H1 (cell line): Measurements from ENCODE around the gene IQCH. TPM values are rescaled to one million over a fixed set of nuclear protein-coding genes. Genes with fewer than 3 reads are reported as not detected.

Source experiments
- CTCF ChIA-PET: fragments of 300-600 bp; sonication (Branson Sonifier 250); formaldehyde crosslinking; loops from one replicate; lab custom pipeline; 2021; ENCODE audit not compliant: partially characterized antibody; lab: Charles Lee
- POLR2A ChIA-PET: fragments of 300-600 bp; sonication (Branson Sonifier 250); formaldehyde crosslinking; loops from one replicate; lab custom pipeline; 2021; ENCODE audit warnings: inconsistent platforms; ENCODE audit not compliant: partially characterized antibody; lab: Charles Lee
- DNase-seq, 2 experiments: peaks; one replicate each; pipeline versions ENCODE4 v3.0.0 to v3.0.0-alpha.2; 2010 to 2022; ENCODE audit warnings: low spot score in 2 of 2, low read depth in 1 of 2, mixed read lengths in 1 of 2
- FAIRE-seq: peaks from 2 replicates; lab custom pipeline; 2011; peaks lifted over from hg19 to GRCh38; lab: Jason Lieb, UNC
- H2AFZ ChIP-seq: 2 replicates; pipeline ENCODE4 v1.8.1; 2012; ENCODE audit warnings: low read length, inconsistent platforms
- H2AK5ac ChIP-seq: 2 replicates; pipeline ENCODE4 v1.6.1; 2013; ENCODE audit warnings: low read depth, low read length
- H2BK120ac ChIP-seq: replicated peaks from 2 replicates; pipeline ENCODE3; 2013; ENCODE audit warnings: low read depth, low read length, inconsistent platforms
- H2BK12ac ChIP-seq: 2 replicates; pipeline ENCODE4 v1.6.1; 2013; ENCODE audit warnings: low read depth, low read length
- H2BK15ac ChIP-seq: 2 replicates; pipeline ENCODE4 v1.6.1; 2013; ENCODE audit warnings: low read length
- H2BK20ac ChIP-seq: 2 replicates; pipeline ENCODE4 v1.6.1; 2013; ENCODE audit warnings: low read length
- H2BK5ac ChIP-seq: 2 replicates; pipeline ENCODE4 v1.6.1; 2013; ENCODE audit warnings: low read depth, low read length
- H3K14ac ChIP-seq: 2 replicates; pipeline ENCODE4 v1.6.1; 2013; ENCODE audit warnings: inconsistent platforms; ENCODE audit not compliant: insufficient read length
- H3K18ac ChIP-seq: 2 replicates; pipeline ENCODE4 v1.6.1; 2013; ENCODE audit warnings: low read length; ENCODE audit errors: extremely low read depth
- H3K23ac ChIP-seq: 2 replicates; pipeline ENCODE4 v1.6.1; 2013; ENCODE audit warnings: inconsistent platforms; ENCODE audit not compliant: insufficient read length
- H3K23me2 ChIP-seq: 2 replicates; pipeline ENCODE4 v1.6.1; 2013; ENCODE audit warnings: low read depth, low read length
- H3K27ac ChIP-seq: 2 replicates; pipeline ENCODE4 v1.6.1; 2011; ENCODE audit warnings: low read depth, low read length, inconsistent platforms
- H3K27me3 ChIP-seq, 4 experiments: replicated peaks in 1 of 4; 1 replicate in 1 of 4; 2 replicates in 3 of 4; pipeline versions ENCODE4 v1.6.1 to v1.8.1; 2011 to 2013; ENCODE audit warnings: low read length in 3 of 4, mild to moderate bottlenecking in 3 of 4, inconsistent platforms in 2 of 4, mixed read lengths in 2 of 4, moderate library complexity in 1 of 4; ENCODE audit not compliant: control insufficient read depth in 3 of 4, insufficient read depth in 3 of 4; ENCODE audit errors: extremely low read depth in 1 of 4
- H3K36me3 ChIP-seq, 4 experiments: 2 replicates each; pipeline versions ENCODE4 v1.6.1 to v1.8.1; 2011 to 2013; ENCODE audit warnings: mild to moderate bottlenecking in 4 of 4, low read length in 3 of 4, moderate library complexity in 2 of 4, control low read depth in 1 of 4, inconsistent platforms in 1 of 4; ENCODE audit not compliant: insufficient read depth in 4 of 4, control insufficient read depth in 2 of 4
- H3K4ac ChIP-seq: replicated peaks from 2 replicates; pipeline ENCODE3; 2013; ENCODE audit warnings: low read length, low read depth, mixed read lengths, inconsistent platforms; ENCODE audit not compliant: insufficient read length
- H3K4me1 ChIP-seq, 4 experiments: replicated peaks in 1 of 4; 1 replicate in 1 of 4; 2 replicates in 3 of 4; pipeline versions ENCODE4 v1.6.1 to v1.8.1; 2011 to 2013; ENCODE audit warnings: low read length in 3 of 4, inconsistent platforms in 2 of 4, mixed read lengths in 1 of 4; ENCODE audit not compliant: insufficient read depth in 4 of 4, control insufficient read depth in 3 of 4
- H3K4me2 ChIP-seq, 2 experiments: 2 replicates each; pipeline versions ENCODE4 v1.6.1 to v1.8.1; 2011 to 2013; ENCODE audit warnings: low read depth in 2 of 2, low read length in 2 of 2, control low read depth in 1 of 2, inconsistent platforms in 1 of 2, mild to moderate bottlenecking in 1 of 2; ENCODE audit not compliant: insufficient read depth in 1 of 2
- H3K4me3 ChIP-seq, 4 experiments: fragments of 200-600, 300-600 bp in 1 of 4; sonication (generic), shearing (Covaris generic), sonication (Bioruptor Twin) in 1 of 4; 2 replicates each; pipeline versions ENCODE4 v1.5.1 to v1.8.1; 2011 to 2016; ENCODE audit warnings: low read length in 4 of 4, low read depth in 3 of 4, control low read depth in 2 of 4, inconsistent platforms in 2 of 4, mild to moderate bottlenecking in 2 of 4, mixed read lengths in 1 of 4, moderate library complexity in 1 of 4; ENCODE audit not compliant: insufficient read depth in 2 of 4; ENCODE audit errors: extremely low read depth in 1 of 4
- H3K56ac ChIP-seq: replicated peaks from 2 replicates; pipeline ENCODE3; 2013; ENCODE audit warnings: low read depth, mild to moderate bottlenecking, mixed read lengths, low read length, inconsistent platforms; ENCODE audit not compliant: insufficient read length
- H3K79me1 ChIP-seq: 2 replicates; pipeline ENCODE4 v1.6.1; 2013; ENCODE audit warnings: low read depth, low read length, control low read depth
- H3K79me2 ChIP-seq, 2 experiments: 2 replicates each; pipeline versions ENCODE4 v1.6.1 to v1.8.1; 2012 to 2013; ENCODE audit warnings: low read length in 2 of 2, mild to moderate bottlenecking in 2 of 2, inconsistent platforms in 1 of 2; ENCODE audit not compliant: insufficient read depth in 2 of 2, control insufficient read depth in 1 of 2
- H3K9ac ChIP-seq, 4 experiments: replicated peaks in 1 of 4; 1 replicate in 1 of 4; 2 replicates in 3 of 4; pipeline versions ENCODE4 v1.6.1 to v1.8.1; 2011 to 2013; ENCODE audit warnings: low read depth in 3 of 4, low read length in 3 of 4, control low read depth in 2 of 4, mild to moderate bottlenecking in 2 of 4, moderate library complexity in 2 of 4, inconsistent platforms in 1 of 4; ENCODE audit errors: extremely low read depth in 1 of 4
- H3K9me3 ChIP-seq, 2 experiments: 2 replicates each; pipeline versions ENCODE4 v1.6.1 to v1.8.1; 2012 to 2013; ENCODE audit warnings: mild to moderate bottlenecking in 2 of 2, moderate library complexity in 2 of 2, control low read depth in 1 of 2, inconsistent platforms in 1 of 2, low read depth in 1 of 2, low read length in 1 of 2, mixed read lengths in 1 of 2; ENCODE audit not compliant: insufficient read depth in 2 of 2
- H4K20me1 ChIP-seq, 2 experiments: replicated peaks in 1 of 2; 2 replicates each; pipeline versions ENCODE3 to v1.8.1; 2011 to 2013; ENCODE audit warnings: inconsistent platforms in 2 of 2, low read length in 2 of 2, mild to moderate bottlenecking in 1 of 2; ENCODE audit not compliant: insufficient read depth in 2 of 2, control insufficient read depth in 1 of 2
- H4K5ac ChIP-seq: 2 replicates; pipeline ENCODE4 v1.6.1; 2013; ENCODE audit warnings: low read length, low read depth, mixed read lengths, inconsistent platforms; ENCODE audit not compliant: insufficient read length
- H4K8ac ChIP-seq: 2 replicates; pipeline ENCODE4 v1.8.0; 2013; ENCODE audit warnings: mild to moderate bottlenecking, moderate library complexity, low read length, inconsistent platforms; ENCODE audit not compliant: insufficient read depth; ENCODE audit errors: extremely low read depth
- H4K91ac ChIP-seq: replicated peaks from 2 replicates; pipeline ENCODE3; 2013; ENCODE audit warnings: low read length, mixed read lengths, inconsistent platforms; ENCODE audit not compliant: insufficient read length
- CBX8 ChIP-seq: fragments of 300-800, 300-1000 bp; sonication (generic); IDR thresholded peaks from 2 replicates; pipeline ENCODE4 v1.7.1; 2016; ENCODE audit warnings: low read depth, low read length, borderline replicate concordance
- CHD1 ChIP-seq: IDR thresholded peaks from 2 replicates; pipeline ENCODE4 v1.6.1; 2012; ENCODE audit warnings: low read depth, low read length, improper control_type of control experiment
- EZH2 ChIP-seq: fragments of 200-600 bp; sonication (generic); IDR thresholded peaks from 2 replicates; pipeline ENCODE4 v1.7.1; 2012; ENCODE audit warnings: low read depth, mild to moderate bottlenecking, moderate library complexity, low read length, inconsistent platforms; ENCODE audit not compliant: severe bottlenecking
- JUND ChIP-seq: IDR thresholded peaks from 2 replicates; pipeline ENCODE4 v1.6.1; 2011; ENCODE audit warnings: mild to moderate bottlenecking, improper control_type of control experiment, low read length
- NANOG ChIP-seq: IDR thresholded peaks from 2 replicates; pipeline ENCODE4 v1.6.1; 2011; ENCODE audit warnings: low read length, low read depth, mild to moderate bottlenecking, inconsistent platforms; ENCODE audit not compliant: insufficient read depth, poor library complexity, severe bottlenecking
- POLR2AphosphoS5 ChIP-seq: IDR thresholded peaks from 2 replicates; pipeline ENCODE4 v1.6.1; 2011; ENCODE audit warnings: low read depth, low read length
- WGBS, 2 experiments: shearing (Covaris generic) in 1 of 2; methylation state at CpG; one replicate each; pipeline versions ENCODE4 v1.1.6 to v1.1.7; 2013 to 2015; ENCODE audit warnings: low lambda C conversion rate in 2 of 2, mixed read lengths in 2 of 2, inconsistent platforms in 1 of 2, low coverage in 1 of 2, missing lambda C conversion rate in 1 of 2; ENCODE audit not compliant: insufficient replicate concordance in 2 of 2, insufficient coverage in 1 of 2, insufficient read length in 1 of 2; ENCODE audit errors: extremely low coverage in 1 of 2, missing lambda C conversion rate in 1 of 2; 5-methylcytosine and 5-hydroxymethylcytosine counted together
- polyA plus RNA-seq, 7 experiments: library from polyadenylated mRNA; depleted of rRNA in 3 of 7; stranded (reverse) in 5 of 7; unstranded in 2 of 7; fragments of >200 nt in 5 of 7; fragments of 200-250 nt in 2 of 7; gene quantifications; 1 replicate in 5 of 7; 2 replicates in 1 of 7; 4 replicates in 1 of 7; pipeline versions ENCODE4 v1.2.1 to v1.2.3, GENCODE V29; 2011 to 2013; ENCODE audit warnings: missing spikeins in 2 of 7, mixed read lengths in 2 of 7
- total RNA-seq: library from RNA; stranded (reverse); fragmentation: NEBNext Ultra II Directional; extraction: Animal tissue kit (Norgen Biotek cat#: 25700); gene quantifications from 2 replicates; pipeline ENCODE4 v1.2.1, GENCODE V29; 2021

IQCH gene
- total and polyA plus RNA-seq, 2 of the 8 experiments (the other 6 are each of a cell fraction or from before 2014, with no cell fraction given): 0.60 to 1.9 TPM

DNA sequence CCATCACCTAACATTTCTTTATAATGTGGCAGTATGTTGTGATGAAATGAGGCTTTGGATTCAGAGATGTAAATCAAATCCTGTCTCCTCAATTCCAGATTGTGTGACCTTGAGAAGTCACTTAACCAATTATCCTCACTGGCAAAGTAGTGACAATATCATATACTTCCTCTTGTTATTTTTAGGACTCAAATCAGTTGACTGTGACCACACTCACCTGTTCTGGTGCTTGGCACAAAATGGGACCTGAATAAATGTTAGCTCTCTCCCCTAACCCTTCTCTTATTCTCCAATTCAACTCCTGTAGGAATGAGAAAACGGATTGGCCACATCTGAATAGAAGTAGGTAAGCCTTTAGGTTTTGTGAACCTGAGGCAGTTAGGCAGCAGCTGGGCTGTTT lies 42.1 kb downstream of the IQCH start:
- Histone ChIP-seq H3K4me1 (peaks cover 0 to 6% (median 1%) of the 10 kb centered on the region in 4 experiments; a peak in 3 of 7 replicates), H4K5ac (no peak overlapping the region), H3K14ac (no peak overlapping the region), H2BK20ac (no peak overlapping the region), H3K18ac (no peak overlapping the region), H3K23me2 (no peaks in the 10 kb centered on the region), H2BK5ac (no peak overlapping the region), H2AK5ac (no peak overlapping the region), H3K36me3 (no peaks in the 10 kb centered on the region), H2BK12ac (no peak overlapping the region), H4K20me1 (no peaks in the 10 kb centered on the region), H2BK120ac (no peak overlapping the region), H3K27me3 (no peaks in the 10 kb centered on the region), H3K79me1 (no peaks in the 10 kb centered on the region), H3K79me2 (no peaks in the 10 kb centered on the region), H3K9ac (no peak overlapping the region), H3K4me2 (peak overlapping the region in 1 of 2 experiments; percentile 22; a peak in 1 of 4 replicates), H2AFZ (peak overlapping the region; percentile 40; the same call in 1 of the 2 replicates), H4K91ac (no peak overlapping the region), H3K4me3 (no peak overlapping the region), H3K23ac (no peak overlapping the region), H3K56ac (no peak overlapping the region), H2BK15ac (no peak overlapping the region), H3K4ac (no peak overlapping the region), H4K8ac (no peak overlapping the region), H3K27ac (no peak overlapping the region), H3K9me3 (no peaks in the 10 kb centered on the region)
- FAIRE-seq (no peak), DNase-seq (no peak)
- 50% methylated on average over 1 of the region's 1 CpG; no CpG with 5 or more reads in 1 of the 2 experiments for WGBS, 2 experiments
- CTCF ChIA-PET: interaction anchor here (0.6 to 12.4 kb wide), 5 partner anchors 12 to 541 kb away, joined by 3 to 125 read pairs (median 3); no protein-coding TSS in a partner anchor
- POLR2A ChIA-PET: no interaction called here
- TF ChIP-seq JUND (no peak), EZH2 (no peak), POLR2AphosphoS5 (no peak), NANOG (no peak), CBX8 (no peak), CHD1 (no peak)
